Endothelial cell of umbilical vein (primary cell): ENCODE measurements around the gene FXYD6.

Experiments
- POLR2A ChIP-seq: IDR thresholded peaks from 2 replicates; pipeline ENCODE4 v1.6.1; 2012; ENCODE audit warnings: low read depth, mild to moderate bottlenecking, control low read depth, low read length
- TF ChIP-seq, protein P1 (sequence below), 2 donors: IDR thresholded peaks; 1 replicate in 1 of 2; 2 replicates in 1 of 2; pipeline ENCODE4 v1.5.1; 2011; ENCODE audit warnings: low read length in 2 of 2, mild to moderate bottlenecking in 2 of 2, moderate library complexity in 2 of 2, control low read depth in 1 of 2, inconsistent platforms in 1 of 2, low read depth in 1 of 2; ENCODE audit not compliant: insufficient read depth in 1 of 2; ENCODE audit errors: extremely low read depth in 1 of 2

DNA sequence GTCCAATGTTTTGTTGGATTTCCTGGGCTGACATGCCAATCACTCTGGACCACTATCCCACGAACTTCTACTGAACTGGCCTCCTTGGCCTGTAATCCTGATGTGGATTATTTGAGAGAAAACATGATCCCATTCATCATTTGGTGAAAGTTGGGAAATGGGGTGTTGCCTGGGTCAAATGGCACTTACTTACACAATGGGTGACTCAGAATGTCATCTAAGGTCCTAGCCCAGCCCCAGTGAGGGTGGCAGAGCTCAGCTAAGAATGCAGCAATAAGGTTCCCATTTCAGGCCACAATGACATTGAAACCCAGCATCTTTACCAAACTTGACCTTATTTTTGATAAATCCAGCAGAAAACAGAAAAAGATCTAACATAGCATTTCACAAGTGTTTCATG lies 71.4 kb downstream of the FXYD6 start:
- TF ChIP-seq, protein P1, sequence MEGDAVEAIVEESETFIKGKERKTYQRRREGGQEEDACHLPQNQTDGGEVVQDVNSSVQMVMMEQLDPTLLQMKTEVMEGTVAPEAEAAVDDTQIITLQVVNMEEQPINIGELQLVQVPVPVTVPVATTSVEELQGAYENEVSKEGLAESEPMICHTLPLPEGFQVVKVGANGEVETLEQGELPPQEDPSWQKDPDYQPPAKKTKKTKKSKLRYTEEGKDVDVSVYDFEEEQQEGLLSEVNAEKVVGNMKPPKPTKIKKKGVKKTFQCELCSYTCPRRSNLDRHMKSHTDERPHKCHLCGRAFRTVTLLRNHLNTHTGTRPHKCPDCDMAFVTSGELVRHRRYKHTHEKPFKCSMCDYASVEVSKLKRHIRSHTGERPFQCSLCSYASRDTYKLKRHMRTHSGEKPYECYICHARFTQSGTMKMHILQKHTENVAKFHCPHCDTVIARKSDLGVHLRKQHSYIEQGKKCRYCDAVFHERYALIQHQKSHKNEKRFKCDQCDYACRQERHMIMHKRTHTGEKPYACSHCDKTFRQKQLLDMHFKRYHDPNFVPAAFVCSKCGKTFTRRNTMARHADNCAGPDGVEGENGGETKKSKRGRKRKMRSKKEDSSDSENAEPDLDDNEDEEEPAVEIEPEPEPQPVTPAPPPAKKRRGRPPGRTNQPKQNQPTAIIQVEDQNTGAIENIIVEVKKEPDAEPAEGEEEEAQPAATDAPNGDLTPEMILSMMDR (IDR thresholded peaks at IDR 0.05; ENCODE audit: extremely low read depth in 1 of 2, insufficient read depth in 1 of 2, low read depth in 1 of 2, low read length in 2 of 2) = no peak
- no peak for TF ChIP-seq POLR2A
